HG03064 (cell line): ENCODE data around the gene TRIO.
A peak's percentile ranks its signal among the peaks of the same experiment; 100 is the strongest.

Experiments
- ATAC-seq: cut with Tn5 transposase; IDR thresholded peaks from one replicate; pipeline ENCODE4 v1.9.1; 2021; ENCODE audit warnings: low read depth; ENCODE audit not compliant: unreplicated experiment

TRIO gene

DNA sequence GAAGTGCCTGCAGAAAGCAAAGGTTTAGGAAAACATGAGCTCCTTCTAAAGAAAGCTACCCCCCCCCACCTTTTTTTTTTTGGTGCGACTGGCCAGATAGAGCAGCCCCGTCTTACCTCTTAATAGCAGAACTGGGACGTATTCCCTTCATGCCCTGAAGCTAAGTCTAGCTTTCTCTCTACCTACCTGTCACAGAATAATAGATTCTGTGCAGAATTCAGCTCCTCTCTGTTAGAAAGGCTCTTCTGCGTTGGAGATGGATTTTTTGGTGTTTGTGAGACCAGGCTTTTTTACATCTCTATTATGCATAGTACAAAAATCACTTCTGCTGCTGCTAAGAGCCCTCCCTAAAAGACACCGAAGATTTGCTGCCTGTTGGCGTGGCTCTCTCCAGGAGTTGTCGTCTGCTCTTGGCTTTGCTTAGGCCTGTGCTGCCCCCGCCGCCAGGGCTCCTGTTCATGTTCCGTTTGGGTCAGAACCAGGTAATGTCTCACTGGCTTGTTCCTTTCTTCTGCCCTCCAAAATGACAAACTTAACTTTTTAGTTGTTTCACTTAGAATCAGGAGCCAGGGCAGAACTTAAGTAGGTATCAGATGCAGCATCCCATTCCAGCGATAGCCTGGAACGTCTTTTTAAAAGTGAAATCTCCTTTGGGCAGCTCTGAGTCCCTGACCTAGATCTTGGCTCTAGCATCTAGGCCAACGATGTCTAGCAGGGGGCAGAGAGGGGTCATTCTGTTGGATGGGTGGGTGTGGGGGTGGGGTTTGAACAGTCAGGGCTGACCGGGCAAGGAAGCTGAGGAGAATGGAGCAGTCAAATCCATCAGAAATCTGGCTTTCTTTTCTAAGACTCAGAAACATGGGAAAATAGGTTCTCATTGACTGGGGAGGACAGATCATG, 2.5 kb downstream of the TRIO start:
- no peak for ATAC-seq

GRCh38 chr5:14146725-14147124, 3.6 kb downstream of the TRIO start:
- no peak for ATAC-seq

GRCh38 chr5:14147210-14147609, 4.1 kb downstream of the TRIO start:
- ATAC-seq = no peak

GRCh38 chr5:14148483-14148882, 5.3 kb downstream of the TRIO start:
- no peak for ATAC-seq

DNA sequence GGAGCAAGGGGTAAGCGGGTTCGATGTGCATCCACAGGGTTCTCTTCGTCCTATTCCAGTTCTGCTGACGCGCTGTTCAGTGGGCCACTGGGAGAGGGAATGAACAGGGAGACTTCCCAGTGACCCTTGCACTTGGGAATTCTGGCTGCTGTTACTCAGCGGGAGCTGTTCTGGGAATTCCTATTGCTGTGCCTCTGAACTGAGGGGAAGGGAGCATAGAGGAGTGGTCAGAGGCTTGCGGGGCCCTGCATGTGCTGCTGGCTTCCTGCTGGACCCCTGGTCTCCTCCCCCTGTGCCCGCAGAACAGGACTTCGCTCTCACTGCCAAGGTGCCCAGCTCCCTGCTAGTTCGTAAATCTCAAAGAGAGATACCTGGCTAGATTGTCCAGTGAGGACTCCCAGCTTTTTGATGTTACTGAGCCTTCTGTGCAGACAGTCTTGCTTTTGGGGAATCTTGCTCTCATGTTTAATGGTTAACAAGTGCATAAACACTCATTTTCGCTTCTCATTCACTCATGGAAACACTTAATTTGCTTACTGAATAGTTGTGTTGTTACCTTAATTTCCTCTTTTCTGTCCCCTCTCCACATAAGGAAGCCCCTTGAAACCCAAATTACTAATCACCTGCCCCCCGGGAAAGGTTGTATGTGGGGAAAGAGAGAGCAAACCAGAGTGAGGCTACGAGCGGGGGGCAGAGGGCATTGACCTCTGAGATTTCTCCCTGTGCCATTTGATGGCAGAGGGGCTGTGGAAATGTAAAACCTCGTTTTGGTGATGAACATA, 5.9 kb downstream of the TRIO start:
- no peak for ATAC-seq

DNA sequence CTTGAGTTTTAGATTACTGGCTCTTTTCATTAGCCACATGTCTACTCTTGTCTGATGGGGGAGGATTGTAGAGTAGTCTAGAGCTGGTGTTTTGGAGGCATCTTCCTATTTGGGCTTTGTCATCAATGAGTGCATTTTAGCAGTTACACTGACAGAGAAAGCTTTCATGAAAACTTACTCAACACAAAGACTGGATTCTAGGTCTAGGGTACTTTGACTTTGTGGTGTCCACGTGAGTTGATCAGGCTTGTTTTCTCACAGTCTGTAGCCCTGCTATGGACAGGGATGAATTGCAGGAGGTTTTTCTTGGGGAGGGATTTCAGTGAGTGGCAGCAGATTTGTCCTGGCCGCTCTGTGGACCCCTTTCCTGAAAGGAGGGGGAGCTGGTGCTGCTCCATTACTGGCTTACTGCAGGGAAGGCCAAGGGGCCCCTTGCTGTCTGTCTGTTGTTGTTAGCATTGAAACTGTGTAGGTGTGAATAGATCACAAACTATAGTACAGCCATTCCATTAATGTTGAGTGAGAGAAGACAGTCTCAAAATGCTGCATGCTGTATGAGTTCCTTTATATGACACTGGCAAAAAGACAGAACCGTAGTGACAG, 6.6 kb downstream of the TRIO start:
- no peak for ATAC-seq

GRCh38 chr5:14151416-14151815, 8.3 kb downstream of the TRIO start:
- ATAC-seq = no peak

GRCh38 chr5:14153071-14153864, 10.1 kb downstream of the TRIO start:
- no peak for ATAC-seq

DNA sequence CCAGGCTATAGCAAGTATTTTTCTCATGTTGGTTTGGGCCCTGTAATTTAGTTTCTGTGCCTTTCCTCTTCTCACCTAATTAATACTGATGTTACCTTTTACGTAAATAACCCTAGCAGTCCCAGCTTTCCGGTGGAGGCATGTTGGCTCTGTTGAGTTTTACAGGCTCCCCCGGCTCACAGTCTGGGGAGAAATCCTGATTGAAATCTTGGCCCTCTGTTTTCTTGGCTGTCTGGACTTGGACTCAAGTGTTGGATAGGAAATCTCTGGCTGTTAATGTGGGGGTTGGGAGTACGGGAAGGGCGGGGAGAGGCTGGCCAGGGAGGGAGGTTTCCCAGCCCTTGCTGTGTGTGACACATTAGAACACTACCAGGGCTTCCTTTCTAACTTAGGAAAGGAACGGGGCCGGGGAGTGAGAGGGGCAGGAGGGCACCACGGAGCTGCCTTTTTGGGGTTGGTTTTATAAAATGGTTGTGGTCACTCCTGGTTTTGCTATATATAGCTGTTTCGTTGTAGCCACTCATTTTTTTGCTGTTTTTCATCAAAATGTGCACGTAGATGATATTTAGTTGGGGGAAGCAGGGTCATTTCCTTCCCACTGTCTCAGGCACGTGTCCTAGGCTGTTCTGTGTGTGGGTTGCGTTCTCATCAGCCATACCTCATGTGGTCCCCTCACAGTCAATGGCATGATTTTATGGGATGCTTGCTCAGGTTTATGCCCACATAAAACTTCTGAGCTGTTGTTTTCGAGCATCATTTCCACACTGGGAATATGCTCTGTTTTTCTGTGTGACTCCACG, 11.0 kb downstream of the TRIO start:
- no peak for ATAC-seq

DNA sequence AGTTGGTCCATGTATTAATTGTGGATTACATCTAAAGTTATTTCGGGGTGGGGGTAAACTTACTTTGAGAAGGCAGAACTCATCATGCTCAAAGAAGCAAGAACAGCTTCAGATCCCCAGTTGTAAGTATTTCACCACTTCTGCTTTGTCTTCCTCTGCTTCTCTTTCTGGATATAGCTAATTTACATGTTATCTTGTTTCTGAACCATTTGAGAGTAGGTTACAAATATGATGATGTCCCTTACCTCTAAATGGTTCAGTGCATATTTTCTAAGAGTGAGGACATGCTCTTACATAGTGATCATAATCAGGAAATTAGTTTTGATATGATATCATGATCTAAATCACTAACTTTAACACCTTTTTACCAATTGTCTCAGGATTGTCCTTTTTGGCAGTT, 11.9 kb downstream of the TRIO start:
- ATAC-seq = peak; percentile 50

GRCh38 chr5:14155739-14156138, 12.6 kb downstream of the TRIO start:
- no peak for ATAC-seq

DNA sequence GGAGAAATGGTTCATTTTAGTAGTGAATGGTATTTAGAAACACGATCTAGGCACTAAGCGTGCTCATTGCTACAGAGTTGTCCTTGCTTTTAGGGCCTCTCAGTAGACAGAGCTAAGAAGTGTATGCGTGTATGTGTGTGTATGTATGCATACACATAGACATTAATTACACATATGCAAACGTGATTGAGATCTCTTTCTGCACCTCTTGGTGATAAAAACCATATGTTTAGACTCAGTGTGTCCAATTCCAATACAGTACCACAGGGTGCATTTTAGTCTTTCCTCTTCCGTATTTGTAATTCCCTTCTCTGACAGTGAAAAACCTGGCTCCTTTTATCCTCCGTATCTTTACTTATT, 13.1 kb downstream of the TRIO start:
- no peak for ATAC-seq

DNA sequence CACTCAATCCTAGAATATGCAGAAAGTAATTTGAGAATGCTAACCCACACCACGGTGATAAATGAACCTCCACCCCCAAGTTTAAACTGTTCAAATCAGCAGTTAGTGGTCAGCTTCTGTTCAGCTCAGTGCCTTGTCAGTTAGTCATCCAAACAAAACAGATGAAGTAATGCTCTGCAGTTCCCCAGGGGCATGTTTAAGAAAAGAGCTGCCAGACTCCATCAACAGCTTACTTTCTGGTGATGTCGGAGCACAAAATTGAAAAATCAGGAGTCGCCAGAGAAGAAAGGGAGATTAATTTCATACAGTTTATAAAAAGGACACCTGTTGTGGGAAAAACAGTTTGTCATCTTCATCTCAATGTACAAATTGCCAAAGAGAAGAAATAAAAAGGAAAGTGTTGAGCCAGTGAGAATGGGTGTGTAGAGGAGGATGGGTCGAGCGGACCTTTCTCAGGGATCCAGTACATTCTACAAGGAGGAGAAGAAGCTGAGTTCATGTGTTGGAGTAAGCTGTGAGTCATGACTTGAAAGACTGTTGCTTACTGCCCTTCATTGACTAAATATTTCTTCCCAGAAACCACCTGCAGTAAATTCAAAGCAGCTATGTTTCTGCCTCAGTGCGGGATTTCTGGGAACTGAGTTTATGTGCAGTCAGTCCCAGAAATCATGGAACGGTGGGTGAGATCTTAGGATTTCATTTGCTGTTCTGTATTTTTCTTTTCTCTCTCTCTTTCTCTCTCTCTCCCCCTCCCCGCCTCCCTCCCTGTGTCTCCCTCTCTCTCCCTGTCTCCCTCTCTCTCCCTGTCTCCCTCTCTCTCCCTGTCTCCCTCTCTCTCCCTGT, 13.7 kb downstream of the TRIO start:
- peak; percentile 47 for ATAC-seq

DNA sequence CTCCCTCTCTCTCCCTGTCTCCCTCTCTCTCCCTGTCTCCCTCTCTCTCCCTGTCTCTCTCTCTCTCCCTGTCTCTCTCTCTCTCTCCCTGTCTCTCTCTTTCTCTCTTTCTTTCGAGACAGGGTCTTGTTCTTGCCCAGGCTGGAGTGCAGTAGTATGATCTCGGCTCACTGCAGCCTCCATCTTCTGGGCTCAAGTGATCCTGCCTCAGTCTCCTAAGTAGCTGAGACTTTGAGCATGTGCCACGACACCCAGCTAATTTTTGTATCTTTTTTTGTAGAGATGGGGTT, 14.3 kb downstream of the TRIO start:
- ATAC-seq = no peak

DNA sequence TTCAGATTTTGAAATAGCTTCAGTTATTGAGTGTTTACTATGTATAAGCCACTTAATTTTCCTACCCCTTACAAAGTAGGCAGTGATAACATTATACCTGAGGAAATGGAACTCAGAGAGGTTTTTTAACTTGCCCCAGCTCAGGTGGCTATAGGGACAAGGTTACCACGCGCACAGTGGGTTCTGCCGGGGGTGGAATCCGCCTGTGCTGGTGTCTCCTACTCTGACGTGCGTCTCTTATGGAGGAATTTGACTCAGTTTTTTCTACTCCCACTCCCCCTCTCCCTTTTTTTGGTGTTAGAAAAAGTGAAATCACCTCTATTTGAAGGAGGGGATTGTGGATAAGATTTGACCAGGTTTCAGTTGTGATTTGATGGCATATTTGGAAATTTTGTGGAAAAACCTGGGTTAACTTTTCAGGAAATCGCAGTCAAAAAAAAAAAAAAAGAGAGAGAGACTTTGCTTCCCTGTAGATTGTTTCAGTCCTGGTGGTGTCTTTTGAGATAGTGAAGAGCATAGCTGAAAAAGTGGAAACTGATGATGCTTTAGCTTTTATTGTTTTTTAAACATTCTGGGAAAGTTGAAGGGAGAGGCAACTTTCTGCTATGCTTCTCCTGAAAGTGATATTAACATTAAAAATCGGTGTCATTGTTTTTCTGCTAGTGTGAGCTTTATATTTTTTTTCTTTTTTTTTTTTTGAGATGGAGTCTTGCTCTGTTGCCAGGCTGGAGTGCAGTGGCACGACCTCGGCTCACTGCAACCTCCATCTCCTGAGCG, 15.9 kb downstream of the TRIO start:
- ATAC-seq = no peak

DNA sequence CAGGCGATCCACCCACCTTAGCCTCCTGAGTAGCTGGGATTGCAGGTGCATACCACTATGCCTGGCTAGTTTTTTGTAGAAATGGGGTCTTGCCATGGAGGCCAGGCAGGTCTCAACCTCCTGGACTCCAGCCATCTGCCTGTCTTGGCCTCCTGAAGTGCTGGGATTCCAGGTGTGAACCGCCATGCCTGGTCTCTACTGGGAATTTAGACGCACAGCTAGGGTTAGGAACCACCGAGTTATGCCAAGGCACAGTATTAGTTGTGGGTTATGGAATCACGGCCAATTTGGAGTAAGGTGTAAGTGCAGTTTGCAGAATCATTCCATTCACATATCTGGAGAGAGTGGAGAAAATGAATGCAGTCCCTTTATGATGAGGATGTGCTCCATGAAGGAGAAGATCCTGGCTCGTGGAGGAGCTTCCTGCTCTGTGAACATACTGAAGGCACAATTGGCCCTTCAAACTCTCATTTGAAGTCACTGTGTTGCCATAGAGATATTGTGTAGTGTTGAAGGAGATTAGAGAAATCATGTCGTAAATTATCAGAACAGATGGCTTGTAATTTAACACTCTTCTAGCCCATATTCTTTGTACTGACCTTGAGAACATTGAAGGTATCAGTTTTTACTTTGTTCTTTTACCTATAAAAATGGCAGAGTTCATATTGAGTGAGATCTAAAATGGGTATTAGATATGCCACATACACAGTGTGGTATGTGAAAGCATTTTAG, 18.8 kb downstream of the TRIO start:
- ATAC-seq = no peak

GRCh38 chr5:14164164-14165163, 21.3 kb downstream of the TRIO start:
- no peak for ATAC-seq
